ENCODE data around the gene COL18A1. TPM values are rescaled to one million over a fixed set of nuclear protein-coding genes. Genes with fewer than 3 reads are reported as not detected.

COL18A1 gene
- total RNA-seq (2022) (160 and 170 TPM in 2 replicates), Bru-seq, nascent RNA (percentile 68 among the genes with signal in this experiment), BruChase-seq, experiment 1, labeled RNA remaining after a 2-hour chase (percentile 70 among the genes with signal in this experiment), BruChase-seq, experiment 2, labeled RNA remaining after a 6-hour chase (percentile 78 among the genes with signal in this experiment)
- long read RNA-seq, full-length matches to known transcripts = 121 of 332 reads
- long read RNA-seq, partial matches to known transcripts = 121 of 332 reads
- long read RNA-seq, other reads (novel, unspliced or antisense) = 90 of 332 reads

- BruUV-seq (replicated peaks) = no TSS peak
- Mint-ChIP-seq H3K27me3 (ENCODE audit: insufficient read depth, unreplicated experiment) (no peaks in the 10 kb centered on the region), H3K36me3 (ENCODE audit: insufficient read depth, unreplicated experiment) (peaks cover 23% of the 10 kb centered on the region), H3K27ac (ENCODE audit: unreplicated experiment) (peak within 1 kb of the TSS; percentile 57), H3K4me3 (ENCODE audit: unreplicated experiment) (peak within 1 kb of the TSS; percentile 76), H3K4me1 (ENCODE audit: low read depth, unreplicated experiment) (peaks cover 21% of the 10 kb centered on the region), H3K9me3 (ENCODE audit: unreplicated experiment) (peaks cover 17% of the 10 kb centered on the region)
- Histone ChIP-seq H3K36me3 (ENCODE audit: control insufficient read depth, insufficient read depth, low read length) (peaks cover 2% of the 10 kb centered on the region; the same call in 1 of the 2 replicates), H3K4me3 (ENCODE audit: low read depth, low read length) (peak within 1 kb of the TSS; percentile 78), H3K27me3 (replicated peaks; ENCODE audit: control insufficient read depth, insufficient read depth, low read length) (no peaks in the 10 kb centered on the region), H3K9me3 (peaks cover 10% of the 10 kb centered on the region), H3K4me1 (peaks cover 44% of the 10 kb centered on the region)
- intact Hi-C loops (cut with micrococcal nuclease; ENCODE audit: unreplicated experiment) = loop anchor here (2.0 kb wide), 2 partner anchors 34 to 48 kb away; no protein-coding TSS in a partner anchor
- CTCF ChIA-PET = no interaction called here
- TF ChIP-seq, protein P1, sequence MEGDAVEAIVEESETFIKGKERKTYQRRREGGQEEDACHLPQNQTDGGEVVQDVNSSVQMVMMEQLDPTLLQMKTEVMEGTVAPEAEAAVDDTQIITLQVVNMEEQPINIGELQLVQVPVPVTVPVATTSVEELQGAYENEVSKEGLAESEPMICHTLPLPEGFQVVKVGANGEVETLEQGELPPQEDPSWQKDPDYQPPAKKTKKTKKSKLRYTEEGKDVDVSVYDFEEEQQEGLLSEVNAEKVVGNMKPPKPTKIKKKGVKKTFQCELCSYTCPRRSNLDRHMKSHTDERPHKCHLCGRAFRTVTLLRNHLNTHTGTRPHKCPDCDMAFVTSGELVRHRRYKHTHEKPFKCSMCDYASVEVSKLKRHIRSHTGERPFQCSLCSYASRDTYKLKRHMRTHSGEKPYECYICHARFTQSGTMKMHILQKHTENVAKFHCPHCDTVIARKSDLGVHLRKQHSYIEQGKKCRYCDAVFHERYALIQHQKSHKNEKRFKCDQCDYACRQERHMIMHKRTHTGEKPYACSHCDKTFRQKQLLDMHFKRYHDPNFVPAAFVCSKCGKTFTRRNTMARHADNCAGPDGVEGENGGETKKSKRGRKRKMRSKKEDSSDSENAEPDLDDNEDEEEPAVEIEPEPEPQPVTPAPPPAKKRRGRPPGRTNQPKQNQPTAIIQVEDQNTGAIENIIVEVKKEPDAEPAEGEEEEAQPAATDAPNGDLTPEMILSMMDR (IDR thresholded peaks at IDR 0.05; ENCODE audit: insufficient read depth in 1 of 2, low read depth in 1 of 2, low read length in 1 of 2, severe bottlenecking in 1 of 2, unreplicated experiment in 1 of 2) = no peak
- POLR2A ChIA-PET = no interaction called here
- DNase-seq = peak; percentile 75 to 81
Measured at GRCh38 chr21:45404730-45405270, at the start of gene COL18A1. Gene COL18A1 (plus strand): TSS chr21:45405165. CDS start chr21:45405231, 66 bp downstream.

GRCh38 chr21:45355573-45355972 is 49.4 kb upstream of the COL18A1 start:
- Histone ChIP-seq H3K36me3 (ENCODE audit: control insufficient read depth, insufficient read depth, low read length) (no peaks in the 10 kb centered on the region), H3K9me3 (no peaks in the 10 kb centered on the region), H3K27me3 (replicated peaks; ENCODE audit: control insufficient read depth, insufficient read depth, low read length) (no peaks in the 10 kb centered on the region), H3K4me1 (peaks cover 58% of the 10 kb centered on the region), H3K4me3 (ENCODE audit: low read depth, low read length) (no peak overlapping the region)
- peak in 1 of 2 experiments; percentile 33 for DNase-seq
- CTCF ChIA-PET = no interaction called here
- TF ChIP-seq, protein P1 (IDR thresholded peaks at IDR 0.05; ENCODE audit: insufficient read depth in 1 of 2, low read depth in 1 of 2, low read length in 1 of 2, severe bottlenecking in 1 of 2, unreplicated experiment in 1 of 2) = no peak
- POLR2A ChIA-PET = interaction anchor here (1.5 kb wide), 1 partner anchor 51 kb away, joined by 6 read pairs; no protein-coding TSS in a partner anchor
- peak overlapping the region; percentile 99 for H3K27ac Mint-ChIP-seq (ENCODE audit: unreplicated experiment)
- H3K4me1 Mint-ChIP-seq (ENCODE audit: low read depth, unreplicated experiment) = peaks cover 59% of the 10 kb centered on the region
- H3K9me3 Mint-ChIP-seq (ENCODE audit: unreplicated experiment) = no peaks in the 10 kb centered on the region
- BruUV-seq (replicated peaks) = no TSS peak
- peaks cover 11% of the 10 kb centered on the region for H3K36me3 Mint-ChIP-seq (ENCODE audit: insufficient read depth, unreplicated experiment)
- no peaks in the 10 kb centered on the region for H3K27me3 Mint-ChIP-seq (ENCODE audit: insufficient read depth, unreplicated experiment)
- H3K4me3 Mint-ChIP-seq (ENCODE audit: unreplicated experiment) = peak overlapping the region; percentile 62
- intact Hi-C loops (cut with micrococcal nuclease; ENCODE audit: unreplicated experiment) = loop anchor here (5.0 kb wide), 1 partner anchor 38 kb away; no protein-coding TSS in a partner anchor

- peak overlapping the region; percentile 62 for H3K4me3 Mint-ChIP-seq (ENCODE audit: unreplicated experiment)
- CTCF ChIA-PET = interaction anchor here (0.6 to 2.4 kb wide), 14 partner anchors 9 to 200 kb away, joined by 3 to 13 read pairs (median 6); partner anchors contain the start of gene POFUT2
- TSS peak; percentile 52 for BruUV-seq (replicated peaks)
Measured at GRCh38 chr21:45356251-45356650, 48.7 kb upstream of the COL18A1 start.

More at GRCh38 chr21:45356251-45356650, 48.7 kb upstream of the COL18A1 start:
- TF ChIP-seq, protein P1 (IDR thresholded peaks at IDR 0.05; ENCODE audit: insufficient read depth in 1 of 2, low read depth in 1 of 2, low read length in 1 of 2, severe bottlenecking in 1 of 2, unreplicated experiment in 1 of 2) = peak; percentile 19 to 24
- Mint-ChIP-seq H3K27ac (ENCODE audit: unreplicated experiment) (peak overlapping the region; percentile 99), H3K4me1 (ENCODE audit: low read depth, unreplicated experiment) (peaks cover 65% of the 10 kb centered on the region), H3K9me3 (ENCODE audit: unreplicated experiment) (no peaks in the 10 kb centered on the region), H3K27me3 (ENCODE audit: insufficient read depth, unreplicated experiment) (no peaks in the 10 kb centered on the region), H3K36me3 (ENCODE audit: insufficient read depth, unreplicated experiment) (peaks cover 11% of the 10 kb centered on the region)
- Histone ChIP-seq H3K9me3 (no peaks in the 10 kb centered on the region), H3K4me3 (ENCODE audit: low read depth, low read length) (no peak overlapping the region), H3K27me3 (replicated peaks; ENCODE audit: control insufficient read depth, insufficient read depth, low read length) (no peaks in the 10 kb centered on the region), H3K4me1 (peaks cover 65% of the 10 kb centered on the region), H3K36me3 (ENCODE audit: control insufficient read depth, insufficient read depth, low read length) (no peaks in the 10 kb centered on the region)
- intact Hi-C loops (cut with micrococcal nuclease; ENCODE audit: unreplicated experiment) = loop anchor here (1.0 to 5.0 kb wide), 6 partner anchors 22 to 64 kb away; partner anchors contain the start of gene COL18A1
- no peak for DNase-seq
- POLR2A ChIA-PET = interaction anchor here (0.6 to 1.5 kb wide), 7 partner anchors 26 to 929 kb away, joined by 3 to 10 read pairs (median 6); partner anchors contain the start of genes MCM3AP and POFUT2

All from Caco-2 (cell line).